GM23338 (cell line): Measurements from ENCODE around the gene GPR143.

Experiments
- CREB1 ChIP-seq: fragments of 250-450 bp; sonication (Bioruptor Pico); IDR thresholded peaks from 2 replicates; pipeline ENCODE4 v1.5.0; 2020; ENCODE audit warnings: low read depth, mild to moderate bottlenecking, moderate library complexity
- EZH2 ChIP-seq: fragments of 200-600 bp; sonication (generic); IDR thresholded peaks from one replicate; pipeline ENCODE4 v1.8.0; 2017; ENCODE audit warnings: antibody characterized with exemption, mild to moderate bottlenecking, low read depth; ENCODE audit not compliant: unreplicated experiment
- EZH2phosphoT487 ChIP-seq: fragments of 200-600 bp; sonication (generic); IDR thresholded peaks from one replicate; pipeline ENCODE4 v1.8.1; 2018; ENCODE audit warnings: antibody characterized with exemption; ENCODE audit not compliant: unreplicated experiment
- JUNB ChIP-seq: IDR thresholded peaks from one replicate; pipeline ENCODE4 v1.6.1; 2016; ENCODE audit warnings: antibody characterized with exemption; ENCODE audit not compliant: unreplicated experiment
- NANOG ChIP-seq: IDR thresholded peaks from 2 replicates; pipeline ENCODE4 v1.6.1; 2016; ENCODE audit warnings: antibody characterized with exemption, borderline replicate concordance
- POLR2AphosphoS5 ChIP-seq: IDR thresholded peaks from 2 replicates; pipeline ENCODE4 v1.6.1; 2016; ENCODE audit warnings: antibody characterized with exemption, low read depth
- STAT1 ChIP-seq: IDR thresholded peaks from one replicate; pipeline ENCODE4 v1.6.1; 2016; ENCODE audit warnings: antibody characterized with exemption; ENCODE audit not compliant: unreplicated experiment
- ZNF114 ChIP-seq: fragments of 250-450 bp; sonication (Bioruptor Pico); IDR thresholded peaks from 2 replicates; pipeline ENCODE4 v1.5.0; 2020; ENCODE audit warnings: mild to moderate bottlenecking, moderate library complexity
- ZNF331 ChIP-seq: fragments of 250-450 bp; sonication (Bioruptor Pico); IDR thresholded peaks from 2 replicates; pipeline ENCODE4 v1.5.0; 2020; ENCODE audit warnings: low read depth, mild to moderate bottlenecking, moderate library complexity
- TF ChIP-seq, protein P1 (sequence below), 2 experiments: fragments of 200-600 bp in 1 of 2; sonication (generic) in 1 of 2; conservative IDR thresholded peaks; 2 replicates each; pipeline versions ENCODE4 v1.5.1 to v1.6.1; 2016 to 2017; ENCODE audit warnings: antibody characterized with exemption in 2 of 2, low read depth in 2 of 2, mild to moderate bottlenecking in 2 of 2, moderate library complexity in 1 of 2
- TF ChIP-seq, protein P2 (sequence below): IDR thresholded peaks from one replicate; pipeline ENCODE4 v1.6.1; 2018; ENCODE audit warnings: antibody characterized with exemption; ENCODE audit not compliant: unreplicated experiment

DNA sequence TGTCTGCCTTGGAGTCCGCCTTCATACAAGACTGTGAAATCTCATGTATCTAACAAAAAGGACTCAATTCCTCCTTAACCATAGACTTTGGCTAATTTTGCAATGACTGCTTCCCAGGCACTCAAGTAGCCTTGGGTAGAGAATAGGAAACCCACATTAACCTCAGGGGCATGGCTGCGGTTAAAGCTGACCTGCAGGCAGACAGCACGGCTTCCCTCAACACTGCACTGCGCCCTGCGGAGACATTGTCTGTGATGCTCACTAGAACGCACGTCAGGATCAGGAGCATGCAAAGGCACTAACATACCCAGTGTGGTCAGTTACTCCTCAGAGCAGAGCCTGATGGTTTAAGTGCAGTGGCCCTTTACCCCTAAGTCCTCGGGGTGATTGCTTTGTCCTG is 10.3 kb upstream of the GPR143 start:
- TF ChIP-seq EZH2phosphoT487 (no peak), JUNB (no peak), ZNF114 (CRISPR knock-in tag) (no peak), CREB1 (CRISPR knock-in tag) (no peak), POLR2AphosphoS5 (no peak), EZH2 (no peak), STAT1 (no peak), ZNF331 (CRISPR knock-in tag) (no peak), NANOG (no peak)
- TF ChIP-seq, protein P1, sequence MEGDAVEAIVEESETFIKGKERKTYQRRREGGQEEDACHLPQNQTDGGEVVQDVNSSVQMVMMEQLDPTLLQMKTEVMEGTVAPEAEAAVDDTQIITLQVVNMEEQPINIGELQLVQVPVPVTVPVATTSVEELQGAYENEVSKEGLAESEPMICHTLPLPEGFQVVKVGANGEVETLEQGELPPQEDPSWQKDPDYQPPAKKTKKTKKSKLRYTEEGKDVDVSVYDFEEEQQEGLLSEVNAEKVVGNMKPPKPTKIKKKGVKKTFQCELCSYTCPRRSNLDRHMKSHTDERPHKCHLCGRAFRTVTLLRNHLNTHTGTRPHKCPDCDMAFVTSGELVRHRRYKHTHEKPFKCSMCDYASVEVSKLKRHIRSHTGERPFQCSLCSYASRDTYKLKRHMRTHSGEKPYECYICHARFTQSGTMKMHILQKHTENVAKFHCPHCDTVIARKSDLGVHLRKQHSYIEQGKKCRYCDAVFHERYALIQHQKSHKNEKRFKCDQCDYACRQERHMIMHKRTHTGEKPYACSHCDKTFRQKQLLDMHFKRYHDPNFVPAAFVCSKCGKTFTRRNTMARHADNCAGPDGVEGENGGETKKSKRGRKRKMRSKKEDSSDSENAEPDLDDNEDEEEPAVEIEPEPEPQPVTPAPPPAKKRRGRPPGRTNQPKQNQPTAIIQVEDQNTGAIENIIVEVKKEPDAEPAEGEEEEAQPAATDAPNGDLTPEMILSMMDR (conservative IDR thresholded peaks at IDR 0.05; ENCODE audit: low read depth in 2 of 2), result no peak
- TF ChIP-seq, protein P2, sequence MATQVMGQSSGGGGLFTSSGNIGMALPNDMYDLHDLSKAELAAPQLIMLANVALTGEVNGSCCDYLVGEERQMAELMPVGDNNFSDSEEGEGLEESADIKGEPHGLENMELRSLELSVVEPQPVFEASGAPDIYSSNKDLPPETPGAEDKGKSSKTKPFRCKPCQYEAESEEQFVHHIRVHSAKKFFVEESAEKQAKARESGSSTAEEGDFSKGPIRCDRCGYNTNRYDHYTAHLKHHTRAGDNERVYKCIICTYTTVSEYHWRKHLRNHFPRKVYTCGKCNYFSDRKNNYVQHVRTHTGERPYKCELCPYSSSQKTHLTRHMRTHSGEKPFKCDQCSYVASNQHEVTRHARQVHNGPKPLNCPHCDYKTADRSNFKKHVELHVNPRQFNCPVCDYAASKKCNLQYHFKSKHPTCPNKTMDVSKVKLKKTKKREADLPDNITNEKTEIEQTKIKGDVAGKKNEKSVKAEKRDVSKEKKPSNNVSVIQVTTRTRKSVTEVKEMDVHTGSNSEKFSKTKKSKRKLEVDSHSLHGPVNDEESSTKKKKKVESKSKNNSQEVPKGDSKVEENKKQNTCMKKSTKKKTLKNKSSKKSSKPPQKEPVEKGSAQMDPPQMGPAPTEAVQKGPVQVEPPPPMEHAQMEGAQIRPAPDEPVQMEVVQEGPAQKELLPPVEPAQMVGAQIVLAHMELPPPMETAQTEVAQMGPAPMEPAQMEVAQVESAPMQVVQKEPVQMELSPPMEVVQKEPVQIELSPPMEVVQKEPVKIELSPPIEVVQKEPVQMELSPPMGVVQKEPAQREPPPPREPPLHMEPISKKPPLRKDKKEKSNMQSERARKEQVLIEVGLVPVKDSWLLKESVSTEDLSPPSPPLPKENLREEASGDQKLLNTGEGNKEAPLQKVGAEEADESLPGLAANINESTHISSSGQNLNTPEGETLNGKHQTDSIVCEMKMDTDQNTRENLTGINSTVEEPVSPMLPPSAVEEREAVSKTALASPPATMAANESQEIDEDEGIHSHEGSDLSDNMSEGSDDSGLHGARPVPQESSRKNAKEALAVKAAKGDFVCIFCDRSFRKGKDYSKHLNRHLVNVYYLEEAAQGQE, result no peak
